Nephron (organoid): ENCODE measurements around the gene MARCHF3.

Experiments
- H3K27ac Mint-ChIP-seq, 3 experiments: 2 replicates each; pipeline ENCODE4 v1.8.0; 2020; ENCODE audit warnings: mixed read lengths in 3 of 3, mild to moderate bottlenecking in 2 of 3, moderate library complexity in 1 of 3
- H3K27me3 Mint-ChIP-seq: 2 replicates; pipeline ENCODE4 v1.8.0; 2021; ENCODE audit warnings: low read depth, mild to moderate bottlenecking, moderate library complexity, mixed read lengths
- H3K36me3 Mint-ChIP-seq: 2 replicates; pipeline ENCODE4 v1.8.0; 2020; ENCODE audit warnings: low read depth, mixed read lengths
- H3K4me1 Mint-ChIP-seq: 2 replicates; pipeline ENCODE4 v1.8.0; 2020; ENCODE audit warnings: mixed read lengths
- H3K4me3 Mint-ChIP-seq, 3 experiments: 2 replicates each; pipeline ENCODE4 v1.8.0; 2020; ENCODE audit warnings: mild to moderate bottlenecking in 3 of 3, mixed read lengths in 3 of 3, moderate library complexity in 2 of 3
- H3K9me3 Mint-ChIP-seq: 2 replicates; pipeline ENCODE4 v1.8.0; 2020; ENCODE audit warnings: mixed read lengths
- CTCF ChIP-seq, 3 experiments: fragments of 200-600 bp; sonication (generic); IDR thresholded peaks; one replicate each; pipeline ENCODE4 v1.5.0; 2021; ENCODE audit warnings: antibody characterized with exemption in 3 of 3; ENCODE audit not compliant: unreplicated experiment in 3 of 3

Gene MARCHF3

DNA sequence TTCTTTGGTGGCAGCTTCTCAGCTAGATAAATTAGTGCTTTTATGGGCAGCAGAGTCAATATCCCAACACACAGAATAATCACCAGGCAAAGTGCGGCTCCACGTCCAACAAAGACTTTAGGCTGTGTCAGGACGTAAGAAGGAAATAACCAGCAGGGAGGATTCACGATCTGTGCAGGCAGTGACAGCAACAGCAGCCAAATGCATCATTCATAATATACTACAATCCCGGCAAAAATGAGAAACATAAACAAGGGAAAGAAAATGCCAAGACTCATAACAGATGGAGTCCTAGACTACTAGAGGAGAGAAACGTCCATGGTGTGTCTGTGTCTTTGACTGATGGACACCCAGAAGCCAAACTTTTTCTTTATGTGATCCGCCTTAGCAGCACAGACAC lies 152.8 kb downstream of the MARCHF3 start:
- Mint-ChIP-seq H3K4me3 (peak overlapping the region in 1 of 3 experiments; percentile 0), H3K27me3 (no peaks in the 10 kb centered on the region), H3K4me1 (peaks cover 49% of the 10 kb centered on the region), H3K27ac (peak overlapping the region; percentile 57 to 82 (median 65)), H3K36me3 (no peaks in the 10 kb centered on the region), H3K9me3 (no peaks in the 10 kb centered on the region)
- TF ChIP-seq CTCF (IDR thresholded peaks at IDR 0.05; ENCODE audit: unreplicated experiment in 3 of 3), result no peak

DNA sequence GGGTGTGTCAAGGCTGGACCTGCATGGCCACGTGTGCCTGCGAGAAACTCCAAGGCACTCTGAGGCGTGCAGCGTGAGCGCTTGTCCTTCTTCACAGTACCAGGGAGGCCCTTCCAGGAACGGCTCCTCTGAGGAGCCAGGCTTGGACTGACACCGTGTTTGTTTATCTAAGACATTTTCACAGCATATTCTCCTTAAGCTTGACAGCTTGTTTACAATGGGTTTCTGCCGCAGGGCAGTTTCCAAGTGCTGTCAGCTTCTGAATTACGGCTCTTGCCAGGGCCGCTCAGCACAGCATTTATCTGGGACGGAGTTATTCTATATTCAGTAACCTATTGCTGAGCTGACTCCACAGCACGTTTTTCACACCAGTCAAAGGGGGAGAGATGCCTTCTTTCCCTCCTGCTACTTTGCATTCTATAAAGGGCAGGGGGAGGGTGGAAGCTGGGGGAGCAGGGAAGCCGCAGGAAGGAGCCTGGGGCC lies 155.0 kb downstream of the MARCHF3 start:
- Mint-ChIP-seq H3K36me3 (peaks cover 3% of the 10 kb centered on the region), H3K4me3 (no peak overlapping the region), H3K4me1 (peaks cover 55% of the 10 kb centered on the region), H3K27me3 (no peaks in the 10 kb centered on the region), H3K27ac (peak overlapping the region; percentile 52 to 80 (median 73)), H3K9me3 (no peaks in the 10 kb centered on the region)
- no peak for TF ChIP-seq CTCF (IDR thresholded peaks at IDR 0.05; ENCODE audit: unreplicated experiment in 3 of 3)

GRCh38 chr5:126872561-126873354 lies 157.6 kb downstream of the MARCHF3 start:
- peaks cover 3% of the 10 kb centered on the region for H3K36me3 Mint-ChIP-seq
- H3K4me1 Mint-ChIP-seq, result peaks cover 58% of the 10 kb centered on the region
- peak overlapping the region; percentile 12 to 79 (median 74) for H3K27ac Mint-ChIP-seq
- H3K4me3 Mint-ChIP-seq, result no peak overlapping the region
- no peaks in the 10 kb centered on the region for H3K27me3 Mint-ChIP-seq
- no peak for TF ChIP-seq CTCF (IDR thresholded peaks at IDR 0.05; ENCODE audit: unreplicated experiment in 3 of 3)
- no peaks in the 10 kb centered on the region for H3K9me3 Mint-ChIP-seq

- Mint-ChIP-seq H3K9me3 (no peaks in the 10 kb centered on the region), H3K27me3 (no peaks in the 10 kb centered on the region), H3K4me1 (peaks cover 53% of the 10 kb centered on the region), H3K27ac (no peak overlapping the region), H3K4me3 (no peak overlapping the region), H3K36me3 (peaks cover 3% of the 10 kb centered on the region)
- no peak for TF ChIP-seq CTCF (IDR thresholded peaks at IDR 0.05; ENCODE audit: unreplicated experiment in 3 of 3)
Observed at GRCh38 chr5:126871441-126871840, 158.9 kb downstream of the MARCHF3 start.

DNA sequence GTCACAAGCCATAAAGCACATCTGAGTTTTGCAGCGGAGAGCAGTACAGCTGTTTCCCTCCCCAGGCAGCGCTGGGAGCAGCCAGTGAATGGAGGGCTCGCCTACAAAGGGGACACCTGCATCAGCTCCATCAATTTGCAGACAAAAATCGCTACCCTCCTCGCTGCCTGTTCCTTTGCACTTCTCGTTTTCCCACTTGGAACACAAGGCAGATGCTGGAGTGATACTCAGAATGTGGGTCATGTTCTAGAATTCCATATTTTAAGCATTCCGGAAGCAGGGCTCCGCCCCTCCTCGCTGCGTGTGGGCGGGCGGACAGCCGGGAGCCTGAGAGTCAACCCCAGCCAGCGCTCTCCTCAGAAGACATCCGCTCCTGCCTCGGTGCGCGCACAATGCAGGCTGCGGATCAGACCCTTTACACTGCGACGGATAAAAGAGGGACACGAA lies 161.3 kb downstream of the MARCHF3 start:
- no peaks in the 10 kb centered on the region for H3K9me3 Mint-ChIP-seq
- peak overlapping the region; percentile 37 to 57 (median 53) for H3K27ac Mint-ChIP-seq
- H3K4me1 Mint-ChIP-seq, result peaks cover 39% of the 10 kb centered on the region
- no peaks in the 10 kb centered on the region for H3K27me3 Mint-ChIP-seq
- no peak for TF ChIP-seq CTCF (IDR thresholded peaks at IDR 0.05; ENCODE audit: unreplicated experiment in 3 of 3)
- H3K36me3 Mint-ChIP-seq, result peaks cover 3% of the 10 kb centered on the region
- peak overlapping the region; percentile 67 to 75 (median 70) for H3K4me3 Mint-ChIP-seq
